Measurements from ENCODE around the gene VAV1. TPM values are rescaled to one million over a fixed set of nuclear protein-coding genes. Genes with fewer than 3 reads are reported as not detected.
A peak's percentile ranks its signal among the peaks of the same experiment; 100 is the strongest.

VAV1 gene
- total and polyA plus RNA-seq, 9 of the 15 experiments (the other 6 are each of a cell fraction or from before 2014, with no cell fraction given): 0.46 to 20.1 (median 11.1) TPM

DNA sequence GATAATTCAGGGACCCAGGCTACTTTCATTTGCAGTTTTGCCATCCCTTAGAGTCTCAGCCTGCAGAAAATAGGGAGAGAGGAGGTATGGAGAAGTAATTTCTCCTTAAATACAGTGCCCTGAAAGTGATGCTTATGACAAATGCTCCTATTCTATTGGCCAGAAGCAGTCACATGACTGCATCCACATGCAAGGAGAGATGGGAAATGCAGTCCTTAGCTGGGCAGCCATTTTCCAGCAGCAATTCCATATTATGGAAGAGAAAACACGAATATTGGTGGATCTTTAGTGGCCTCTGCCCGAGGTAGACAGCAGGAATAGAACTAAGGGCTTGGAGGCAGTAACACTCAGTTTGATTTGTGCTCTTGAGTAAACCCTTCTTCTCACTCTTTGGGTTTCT, 39.4 kb downstream of the VAV1 start (continued):
- TF ChIP-seq, protein P1, sequence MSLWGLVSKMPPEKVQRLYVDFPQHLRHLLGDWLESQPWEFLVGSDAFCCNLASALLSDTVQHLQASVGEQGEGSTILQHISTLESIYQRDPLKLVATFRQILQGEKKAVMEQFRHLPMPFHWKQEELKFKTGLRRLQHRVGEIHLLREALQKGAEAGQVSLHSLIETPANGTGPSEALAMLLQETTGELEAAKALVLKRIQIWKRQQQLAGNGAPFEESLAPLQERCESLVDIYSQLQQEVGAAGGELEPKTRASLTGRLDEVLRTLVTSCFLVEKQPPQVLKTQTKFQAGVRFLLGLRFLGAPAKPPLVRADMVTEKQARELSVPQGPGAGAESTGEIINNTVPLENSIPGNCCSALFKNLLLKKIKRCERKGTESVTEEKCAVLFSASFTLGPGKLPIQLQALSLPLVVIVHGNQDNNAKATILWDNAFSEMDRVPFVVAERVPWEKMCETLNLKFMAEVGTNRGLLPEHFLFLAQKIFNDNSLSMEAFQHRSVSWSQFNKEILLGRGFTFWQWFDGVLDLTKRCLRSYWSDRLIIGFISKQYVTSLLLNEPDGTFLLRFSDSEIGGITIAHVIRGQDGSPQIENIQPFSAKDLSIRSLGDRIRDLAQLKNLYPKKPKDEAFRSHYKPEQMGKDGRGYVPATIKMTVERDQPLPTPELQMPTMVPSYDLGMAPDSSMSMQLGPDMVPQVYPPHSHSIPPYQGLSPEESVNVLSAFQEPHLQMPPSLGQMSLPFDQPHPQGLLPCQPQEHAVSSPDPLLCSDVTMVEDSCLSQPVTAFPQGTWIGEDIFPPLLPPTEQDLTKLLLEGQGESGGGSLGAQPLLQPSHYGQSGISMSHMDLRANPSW (CRISPR knock-in tag; IDR thresholded peaks at IDR 0.05): no peak
- TF ChIP-seq FOS (IDR thresholded peaks at IDR 0.05; ENCODE audit: extremely low read depth, insufficient read length): peak; percentile 62
- peak; percentile 97 for TF ChIP-seq TOE1 (IDR thresholded peaks at IDR 0.05; ENCODE audit: borderline replicate concordance)
- no peak for TF ChIP-seq TOE1 (CRISPR knock-in tag; IDR thresholded peaks at IDR 0.05; ENCODE audit: borderline replicate concordance, low read depth)
- no peak for TF ChIP-seq LCOR (CRISPR knock-in tag; IDR thresholded peaks at IDR 0.05)
- TF ChIP-seq RAD51 (IDR thresholded peaks at IDR 0.05; ENCODE audit: borderline replicate concordance, low read depth): peak; percentile 91
- TF ChIP-seq ETV5 (CRISPR knock-in tag; IDR thresholded peaks at IDR 0.05; ENCODE audit: low read depth): no peak
- TF ChIP-seq HCFC1 (IDR thresholded peaks at IDR 0.05; ENCODE audit: low read depth, low read length): peak; percentile 93
- no peak for TF ChIP-seq MITF (IDR thresholded peaks at IDR 0.05)

Data from K562 (cell line).